ENCODE results near the gene ATP5PO.

DNA sequence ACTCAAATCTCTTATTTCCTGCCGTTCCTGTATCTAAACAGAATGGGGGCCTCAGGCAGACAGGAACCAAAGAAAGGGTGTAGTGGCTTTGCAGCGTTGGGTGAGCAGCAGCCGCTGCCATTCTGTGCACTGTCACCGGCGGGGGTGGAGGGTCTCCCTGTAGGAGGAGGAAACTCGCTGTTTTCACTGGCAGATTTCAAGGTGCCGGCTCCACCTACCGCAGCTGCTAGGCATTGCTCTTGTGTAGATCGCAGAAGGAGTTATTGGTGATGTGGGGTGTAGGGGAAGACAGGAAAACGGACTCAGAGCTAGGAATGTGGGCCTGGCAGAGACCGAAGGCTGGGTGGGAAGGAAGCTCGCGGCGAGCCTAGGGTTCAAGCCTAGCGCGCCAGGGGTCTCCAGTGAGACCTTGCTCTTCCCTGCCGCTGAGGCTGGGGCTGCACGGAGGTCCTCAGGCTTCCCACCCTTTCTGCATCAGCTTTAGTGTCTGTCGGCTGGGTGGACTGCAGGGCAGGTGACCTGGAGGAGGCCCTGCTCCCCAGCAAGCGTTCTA is 20.8 kb downstream of the ATP5PO start:
- TF ChIP-seq CTCF (IDR thresholded peaks at IDR 0.05; ENCODE audit: low read depth, low read length, poor library complexity, severe bottlenecking), result peak; percentile 25
- no peak for TF ChIP-seq EZH2phosphoT487 (IDR thresholded peaks at IDR 0.05; ENCODE audit: borderline replicate concordance, low read length)

Measured in DOHH2 (cell line).